HG02981 (cell line): Measurements from ENCODE around the gene NLGN1.

Experiments
- ATAC-seq: cut with Tn5 transposase; IDR thresholded peaks from one replicate; pipeline ENCODE4 v1.9.1; 2021; ENCODE audit warnings: mild to moderate bottlenecking, moderate library complexity; ENCODE audit not compliant: unreplicated experiment

The NLGN1 gene

DNA sequence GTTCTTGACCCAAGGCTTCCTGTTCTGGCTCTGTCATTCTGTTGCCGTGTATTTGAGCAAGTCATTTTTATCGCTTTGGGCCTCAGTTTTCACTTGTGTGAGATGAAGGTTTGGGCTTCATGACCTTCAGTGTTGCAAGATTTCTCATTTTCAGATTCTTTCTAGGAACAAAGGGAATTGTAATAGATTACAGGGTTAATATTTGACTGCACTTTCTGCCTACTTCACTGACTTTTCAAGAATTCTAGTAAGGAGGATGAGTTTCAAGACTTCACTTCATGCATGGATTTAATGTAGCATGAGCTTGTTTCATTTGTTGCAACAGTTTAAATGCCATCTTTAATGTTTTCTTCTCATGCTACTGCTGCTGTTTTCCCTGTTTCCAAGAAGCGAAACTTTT is 226.5 kb downstream of the NLGN1 start:
- ATAC-seq: no peak

DNA sequence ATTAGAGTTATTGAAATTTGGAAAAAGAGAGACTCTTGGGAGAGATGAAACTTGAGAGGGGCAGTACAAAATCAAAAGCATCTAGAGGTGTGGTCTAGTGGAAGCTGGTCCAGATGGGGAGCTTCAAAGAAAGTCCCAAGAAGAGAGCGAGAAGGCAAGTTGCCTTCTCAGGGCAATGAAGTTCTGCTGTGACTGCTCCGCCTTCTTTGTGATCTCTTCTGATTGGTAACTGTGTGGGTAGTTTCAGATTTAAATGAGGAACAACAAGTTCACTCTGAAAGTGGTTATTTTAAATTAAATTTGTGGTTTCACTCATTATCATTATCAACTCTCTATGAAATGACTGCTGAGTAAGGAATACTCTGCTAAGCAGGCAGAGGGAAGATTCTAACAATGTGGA is 233.3 kb downstream of the NLGN1 start:
- ATAC-seq: no peak

DNA sequence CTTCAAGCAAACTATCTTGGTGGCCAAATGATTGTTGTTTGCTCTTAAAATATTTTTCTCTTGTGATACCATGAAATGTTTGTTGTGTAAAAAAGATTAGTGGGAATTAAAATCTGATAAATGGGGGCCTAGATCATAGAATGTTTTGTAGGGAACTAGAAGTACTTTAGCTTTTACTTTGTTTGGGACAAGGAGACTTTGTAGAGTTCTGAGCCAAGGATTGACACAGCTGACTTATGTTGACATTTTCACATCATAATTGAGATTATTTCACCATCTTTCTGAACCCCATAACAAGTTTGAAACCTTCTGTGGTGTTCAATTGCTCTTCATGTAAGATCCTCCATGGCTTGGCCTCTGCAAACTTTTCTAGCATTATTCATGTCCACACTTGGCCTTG is 235.4 kb downstream of the NLGN1 start:
- ATAC-seq: no peak

DNA sequence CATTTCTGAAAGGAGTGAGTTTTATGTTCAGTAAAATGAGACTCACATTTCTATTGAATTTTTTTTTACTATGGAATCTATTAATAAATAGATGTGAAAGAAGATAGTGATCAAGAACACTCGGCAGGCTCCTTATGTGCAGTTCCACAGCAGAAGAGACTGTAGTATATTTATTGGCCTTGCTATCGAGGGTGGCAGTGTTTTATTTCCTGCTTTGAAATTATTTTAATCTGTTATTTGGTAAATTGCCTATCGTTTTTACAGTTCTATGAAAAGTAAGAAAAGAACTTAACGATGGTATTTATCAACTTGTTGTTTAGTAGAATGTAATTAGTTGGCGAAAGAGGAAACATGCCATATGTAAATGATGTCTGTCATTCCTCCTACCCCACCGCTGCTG is 238.3 kb downstream of the NLGN1 start:
- ATAC-seq: no peak

DNA sequence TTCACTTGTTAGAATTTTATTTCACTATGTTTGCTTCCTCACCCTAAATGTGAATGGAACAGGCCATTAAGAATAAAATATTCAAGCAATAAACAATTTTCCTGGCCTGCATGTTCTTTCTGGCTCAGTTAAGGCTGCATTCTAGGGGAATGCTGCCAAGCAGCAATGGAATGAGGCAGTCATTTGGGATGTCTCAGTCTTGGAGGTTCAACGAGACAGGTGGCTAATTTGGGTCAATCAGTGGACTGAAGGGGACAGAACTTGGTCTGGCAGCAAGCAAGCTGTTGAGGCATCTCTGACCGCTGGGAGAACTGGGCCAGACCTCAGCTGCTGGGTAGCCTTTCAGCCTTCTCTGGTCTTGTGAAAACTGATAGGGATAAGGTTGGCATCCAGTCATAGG is 241.6 kb downstream of the NLGN1 start:
- no peak for ATAC-seq

DNA sequence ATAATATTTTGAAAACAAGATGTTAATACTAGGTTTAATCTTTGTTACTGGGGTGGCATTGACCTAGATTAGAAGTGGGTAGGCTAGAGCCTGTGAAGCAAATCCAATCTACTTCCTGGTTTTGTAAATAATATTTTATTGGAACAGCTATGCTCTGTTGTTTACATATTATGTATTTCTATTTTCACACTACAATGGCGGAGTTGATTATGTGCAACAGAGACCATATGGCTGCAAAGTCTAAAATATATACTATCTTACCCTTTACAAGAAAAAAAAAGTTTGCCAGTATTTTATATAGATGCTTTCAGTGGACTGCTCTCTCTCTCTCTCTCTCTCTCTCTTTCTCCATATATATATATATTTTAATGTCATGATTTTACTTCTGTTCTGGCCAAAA is 244.2 kb downstream of the NLGN1 start:
- ATAC-seq: no peak

DNA sequence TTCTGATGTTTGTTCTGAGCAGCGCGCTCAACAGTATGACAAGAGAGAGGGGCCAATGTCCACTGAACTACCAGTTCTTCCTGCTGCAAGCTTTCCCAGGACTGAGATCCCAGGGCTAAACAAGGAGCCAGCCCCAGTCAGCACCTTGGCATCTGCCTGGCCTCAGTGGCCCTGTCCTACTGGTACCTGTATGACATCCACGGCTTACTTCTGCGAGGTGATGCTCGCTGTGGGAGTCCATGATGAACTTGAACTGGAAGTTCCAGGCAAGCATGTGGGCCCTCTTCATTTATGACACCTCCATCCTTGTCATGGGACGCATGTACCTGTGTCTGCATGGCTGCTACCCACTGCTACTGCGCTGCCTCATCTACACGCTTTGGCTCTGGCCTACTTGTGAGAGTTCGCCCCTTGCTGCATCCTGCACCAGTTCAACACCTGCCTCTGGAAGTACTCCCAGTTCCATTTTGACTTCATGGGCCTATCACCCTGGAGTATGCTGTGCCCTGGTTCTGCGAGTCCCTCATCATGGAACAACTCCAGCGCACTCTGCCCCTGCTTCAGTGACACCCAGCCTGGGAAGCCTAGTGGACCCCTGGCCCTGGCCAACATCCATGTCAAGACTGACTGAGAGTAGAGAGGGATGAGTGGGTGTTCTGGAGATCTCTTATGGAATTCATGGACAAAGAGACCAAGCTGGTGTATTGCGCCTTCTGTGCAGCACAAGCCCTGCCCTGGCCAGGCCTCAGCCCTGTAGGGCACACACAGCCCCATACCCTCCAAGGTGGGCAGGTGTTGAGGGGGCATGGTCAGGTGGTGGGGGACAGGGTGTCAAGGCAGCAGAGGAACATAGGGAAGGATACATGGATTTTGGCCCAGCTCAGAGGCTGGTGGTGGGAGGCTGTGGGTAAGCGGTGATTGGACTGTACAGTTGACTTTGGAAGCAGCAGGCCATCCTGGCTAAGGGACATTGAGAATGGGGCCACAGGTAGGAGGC is 246.8 kb downstream of the NLGN1 start:
- no peak for ATAC-seq

DNA sequence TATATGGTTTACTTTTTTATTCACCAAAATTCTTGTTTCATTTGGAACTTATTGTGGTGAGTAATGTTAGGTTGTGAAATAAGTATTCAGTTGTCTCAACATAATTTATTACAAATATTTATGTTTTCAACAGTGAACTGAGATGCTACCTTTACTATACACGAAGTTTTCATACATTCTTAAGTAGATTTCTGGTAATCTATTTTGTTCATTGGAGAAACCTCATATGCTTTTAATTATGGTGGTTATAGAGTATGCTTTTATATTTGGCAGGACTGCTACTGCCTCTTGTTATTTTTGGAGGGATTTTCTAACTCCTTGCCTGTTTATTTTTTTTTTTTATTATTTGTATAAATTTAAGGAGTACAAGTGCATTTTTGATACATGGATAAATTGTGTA is 253.1 kb downstream of the NLGN1 start:
- no peak for ATAC-seq

DNA sequence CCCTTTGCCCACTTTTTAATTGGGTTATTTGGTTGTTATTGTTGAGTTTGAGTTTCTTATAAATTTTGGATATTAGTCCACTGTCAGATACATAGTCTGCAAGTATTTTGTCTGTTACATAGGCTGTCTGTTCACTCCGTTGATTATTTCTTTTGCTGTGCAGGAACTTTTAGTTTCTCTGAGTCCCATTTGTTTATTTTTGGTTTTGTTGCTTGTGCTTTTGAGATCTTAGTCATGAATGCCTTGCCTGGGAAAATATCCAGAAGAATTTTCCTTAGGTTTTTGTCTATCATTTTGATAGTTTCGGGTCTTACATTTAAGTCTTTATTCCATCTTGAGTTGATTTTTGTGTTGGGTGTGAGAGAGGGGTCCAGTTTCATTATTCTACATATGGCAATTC is 254.5 kb downstream of the NLGN1 start:
- ATAC-seq: no peak

DNA sequence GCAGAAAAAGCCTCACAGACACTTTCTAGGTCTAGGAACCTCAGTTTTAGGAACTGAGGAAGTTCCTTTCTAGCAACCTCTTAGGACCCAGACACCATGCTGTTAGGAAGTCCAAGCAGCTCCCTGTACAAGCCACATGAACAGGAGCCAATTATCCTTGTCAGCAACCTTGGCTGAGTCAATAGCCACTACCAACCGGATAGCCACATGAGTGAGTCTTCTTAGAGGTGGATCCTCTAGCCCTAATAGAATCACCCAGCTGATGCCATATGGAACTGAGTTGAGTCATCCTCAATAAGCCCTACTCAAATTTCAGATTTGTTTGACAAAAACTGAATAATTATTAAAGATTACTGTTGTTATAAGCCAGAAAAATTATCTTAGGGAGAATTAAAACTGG is 256.2 kb downstream of the NLGN1 start:
- ATAC-seq: no peak

DNA sequence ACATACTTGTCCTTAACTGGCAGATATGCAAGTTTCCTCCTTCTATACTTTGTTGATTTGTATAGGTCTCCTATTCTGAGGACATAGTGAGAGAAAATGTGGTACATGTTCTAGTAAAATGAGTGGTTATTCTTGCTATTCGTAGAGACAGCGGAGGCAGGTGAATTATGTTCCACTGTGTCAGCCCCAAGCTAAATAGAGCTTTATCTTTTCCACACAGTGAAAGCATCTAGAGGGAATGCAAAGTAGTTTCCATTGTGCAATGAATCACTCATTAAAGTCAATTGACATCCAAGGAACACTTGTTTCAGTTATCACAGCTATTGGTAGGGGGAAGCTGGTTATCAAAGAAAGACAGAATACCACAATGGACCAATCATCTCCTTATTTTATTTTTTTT is 262.4 kb downstream of the NLGN1 start:
- ATAC-seq: no peak

DNA sequence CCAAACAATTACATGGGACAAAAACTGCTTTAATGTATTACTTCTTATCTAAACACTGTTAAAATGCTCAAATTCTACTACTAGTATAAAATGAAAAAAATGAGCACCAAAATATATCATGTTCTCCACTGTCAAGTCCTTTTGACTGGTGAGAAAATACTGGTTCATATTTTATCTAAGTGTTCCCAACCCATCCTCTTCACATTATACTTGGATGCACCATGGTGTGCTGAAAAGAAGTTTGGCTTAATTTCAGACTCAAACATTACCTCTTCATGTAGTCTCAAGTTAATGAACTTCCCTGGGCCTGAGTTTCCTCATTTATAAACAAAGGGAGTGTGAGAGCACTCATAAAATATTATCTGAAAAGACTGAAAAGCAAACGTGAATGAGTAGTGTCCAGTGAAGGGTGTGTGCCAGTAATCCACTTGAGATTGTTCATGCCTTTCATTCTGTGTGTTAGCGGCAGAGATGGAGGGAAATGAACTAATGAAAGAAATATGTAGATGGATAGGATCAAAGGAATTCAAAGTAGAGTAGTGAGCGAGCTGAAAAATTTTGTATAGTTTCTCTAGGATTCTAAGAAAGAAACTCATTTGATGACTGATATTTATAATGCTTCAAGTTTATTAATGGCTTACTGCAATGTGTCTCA is 263.2 kb downstream of the NLGN1 start:
- no peak for ATAC-seq

DNA sequence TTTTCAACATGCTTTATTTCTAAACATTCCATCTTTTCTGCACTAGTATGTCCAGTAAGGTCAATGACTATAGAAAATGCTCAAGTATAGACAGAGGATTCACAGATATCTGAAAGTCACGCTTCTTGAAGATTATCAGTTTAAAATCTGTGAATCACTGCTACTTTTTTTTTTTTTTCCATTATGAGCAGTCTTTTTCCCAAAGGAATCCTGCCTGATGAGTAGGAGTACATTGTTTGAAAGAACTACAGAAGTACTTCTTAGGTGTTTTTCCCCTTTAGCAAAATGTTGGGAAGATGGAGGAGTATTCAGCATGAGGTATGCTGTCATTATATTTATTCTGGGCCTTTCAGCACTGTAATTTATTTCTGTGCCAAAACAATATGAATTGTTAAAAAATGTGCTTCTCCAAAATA is 266.2 kb downstream of the NLGN1 start:
- no peak for ATAC-seq

DNA sequence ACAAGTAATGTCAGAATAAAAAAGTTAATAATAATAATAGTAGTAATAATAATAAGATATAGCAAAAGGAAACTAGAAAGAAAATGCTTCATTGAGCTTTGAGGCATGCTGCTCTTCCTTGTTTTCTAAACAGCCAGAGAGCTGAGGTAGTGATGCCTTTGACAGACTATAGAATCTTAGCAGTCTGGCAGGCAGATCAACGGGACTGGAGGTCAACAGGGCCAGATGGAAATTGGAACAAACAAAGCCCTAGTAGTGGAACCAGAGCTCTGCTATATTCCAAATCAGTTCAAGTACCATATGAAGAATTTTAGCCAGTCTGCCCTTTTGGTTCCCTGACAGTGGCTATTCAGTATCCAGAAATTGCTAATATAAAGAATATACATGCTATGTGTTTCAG is 278.6 kb downstream of the NLGN1 start:
- no peak for ATAC-seq

DNA sequence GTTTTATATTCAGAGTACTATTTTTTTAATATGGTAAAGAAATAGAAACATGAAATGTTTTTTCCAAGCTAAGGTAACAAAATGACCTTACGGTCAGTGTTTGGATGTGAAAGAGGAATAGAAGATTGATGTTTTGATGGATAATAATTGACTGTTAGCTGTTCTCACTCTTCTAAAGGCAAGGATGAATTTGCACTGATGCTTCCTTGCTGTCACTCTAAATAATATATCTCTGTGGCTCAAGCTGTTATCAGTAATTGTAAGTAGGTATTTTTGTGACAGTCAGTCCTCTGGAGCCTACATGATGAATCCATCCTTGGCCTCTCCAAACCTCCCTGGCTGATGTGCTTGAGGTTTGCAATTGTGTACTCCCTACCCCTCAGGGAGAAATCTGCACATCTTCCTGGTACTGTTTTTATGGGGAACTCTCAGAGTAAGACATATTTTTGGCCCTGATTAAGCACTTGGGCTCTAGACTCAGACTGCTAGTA is 283.7 kb downstream of the NLGN1 start:
- ATAC-seq: no peak

DNA sequence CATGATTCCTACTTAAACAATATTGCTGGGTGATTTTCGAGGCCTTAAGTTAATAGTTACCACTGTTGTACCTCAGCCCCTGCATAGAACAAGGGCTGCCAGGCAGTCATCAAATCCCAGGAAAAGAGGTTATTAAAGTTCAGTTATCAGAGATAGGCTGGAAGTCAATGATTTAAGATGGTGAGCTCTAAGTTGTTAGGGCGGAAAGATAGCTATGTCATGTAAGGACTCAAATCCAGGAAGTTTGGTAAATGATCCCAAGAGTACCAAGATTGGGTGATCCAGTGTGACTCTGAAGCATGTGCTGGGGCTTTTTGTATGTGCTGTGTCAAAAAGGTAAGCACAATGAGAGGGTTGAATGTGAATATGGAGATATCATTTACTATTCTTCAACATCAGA is 287.9 kb downstream of the NLGN1 start:
- no peak for ATAC-seq

DNA sequence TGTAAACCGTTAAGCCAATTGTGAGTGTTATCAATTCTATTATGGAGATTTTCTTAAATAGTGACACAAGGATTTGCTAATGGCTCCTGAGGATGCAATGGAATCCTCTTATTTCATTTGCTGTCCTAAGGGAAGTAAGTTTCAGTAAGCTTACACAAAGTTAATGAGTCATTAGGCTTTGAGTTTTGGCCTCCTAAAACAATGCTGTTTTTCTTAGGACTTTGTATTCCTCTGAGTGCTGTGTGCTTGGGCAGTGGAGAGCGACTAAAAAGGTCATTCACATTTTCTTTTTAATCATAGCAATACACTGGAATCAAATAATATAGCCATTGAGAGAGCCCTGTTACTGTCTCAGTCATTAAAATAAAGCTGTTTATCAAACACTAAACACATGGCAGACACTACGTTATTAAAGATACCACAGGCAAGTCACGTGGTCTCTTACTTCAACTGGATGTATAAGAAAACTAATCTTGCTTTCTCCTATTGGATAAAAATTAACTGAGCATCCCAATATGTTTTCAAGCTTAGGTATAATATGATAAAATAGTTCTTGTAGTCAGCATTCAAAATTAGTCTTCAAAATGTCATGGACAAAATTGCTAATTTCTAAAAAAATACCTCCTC is 290.8 kb downstream of the NLGN1 start:
- no peak for ATAC-seq

DNA sequence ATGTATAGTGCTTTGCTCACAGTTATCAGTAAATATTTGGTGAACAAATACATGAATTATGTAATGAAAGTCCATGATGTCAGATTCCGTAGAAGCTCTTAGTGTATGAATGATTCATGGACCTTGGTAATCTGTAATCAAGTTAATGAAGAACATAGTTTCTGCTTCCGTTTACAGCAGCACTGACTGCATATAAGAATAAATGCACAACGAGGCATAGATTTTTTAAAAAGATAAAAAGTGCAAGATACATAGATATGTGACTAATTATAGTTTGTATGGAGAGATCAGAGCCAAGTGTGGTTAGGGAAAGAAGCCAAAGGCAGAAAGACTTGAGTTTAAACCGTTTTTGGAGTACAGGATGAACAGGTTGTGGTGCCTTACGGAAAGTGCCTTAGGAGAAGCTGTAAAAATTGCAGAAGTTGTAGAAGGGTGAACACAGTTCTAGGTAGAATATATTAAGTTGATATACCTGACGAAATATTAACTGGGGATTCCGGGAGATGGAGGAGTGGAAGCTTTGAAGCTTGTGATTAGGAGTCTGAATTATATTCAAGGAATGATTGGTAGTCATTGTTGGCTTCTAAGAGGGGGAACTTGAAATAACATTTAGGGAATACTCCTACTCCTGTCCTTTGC is 293.1 kb downstream of the NLGN1 start:
- no peak for ATAC-seq

DNA sequence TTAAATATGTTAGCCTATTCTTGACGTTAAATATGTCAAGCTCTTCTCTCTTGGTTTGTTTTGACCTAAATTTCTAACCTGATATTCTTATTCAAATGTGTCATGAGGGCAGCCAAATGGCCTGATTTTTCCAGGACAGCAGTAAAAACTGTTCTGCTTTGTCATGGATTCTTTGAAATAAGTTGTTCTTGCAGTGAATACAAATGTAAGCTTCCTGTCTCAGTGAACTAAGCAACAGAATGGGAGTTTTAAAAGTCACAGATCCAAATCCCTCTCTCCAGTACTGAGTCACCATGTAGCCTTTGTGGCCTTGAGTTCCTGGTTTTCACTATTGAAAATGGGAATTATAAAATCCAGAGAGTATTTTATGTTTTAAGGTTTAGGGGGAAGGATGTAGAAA is 301.8 kb downstream of the NLGN1 start:
- ATAC-seq: no peak

DNA sequence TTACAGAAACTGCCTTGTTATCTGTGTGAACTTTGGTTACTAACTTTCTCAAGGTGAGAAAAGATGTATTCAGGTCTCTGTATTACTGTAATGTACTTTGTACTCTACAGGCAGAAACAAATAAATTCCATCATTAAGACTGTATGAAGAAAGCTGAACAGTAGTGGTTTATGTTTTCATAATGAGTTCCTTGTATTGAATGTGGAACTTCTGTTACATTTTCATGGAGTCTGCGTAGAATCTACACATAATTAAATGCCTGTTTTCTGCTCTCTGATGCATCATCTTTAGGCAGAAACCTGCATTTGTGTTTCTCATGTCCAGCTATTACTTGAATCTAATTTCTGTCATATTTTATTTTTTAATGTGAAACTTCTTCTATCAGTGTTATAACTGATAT is 302.8 kb downstream of the NLGN1 start:
- ATAC-seq: no peak

DNA sequence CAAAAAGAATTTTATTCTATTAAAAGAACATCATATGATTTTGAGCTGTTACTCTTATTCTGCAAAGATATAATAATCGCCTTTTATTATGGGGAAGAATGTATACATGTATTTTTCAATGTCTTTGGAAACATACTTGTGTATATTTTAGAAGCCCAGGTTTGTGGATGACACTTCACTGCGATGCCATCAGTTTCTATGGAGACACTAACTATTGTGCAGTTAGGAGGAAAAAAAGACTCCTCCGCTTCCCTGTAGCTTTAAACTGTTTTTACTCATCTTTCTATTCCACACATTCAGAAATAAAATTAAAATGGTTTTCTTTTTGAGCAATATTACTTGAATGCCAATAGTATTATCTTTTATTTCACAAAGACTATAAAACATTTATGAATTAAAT is 305.0 kb downstream of the NLGN1 start:
- ATAC-seq: no peak
